Suprapubic skin (tissue), 4 donors: ENCODE results near the gene TP53BP2. TPM values are rescaled to one million over a fixed set of nuclear protein-coding genes. Genes with fewer than 3 reads are reported as not detected.

ENCODE experiments used
- DNase-seq, 2 donors: peaks; one replicate each; pipeline ENCODE4 v3.0.0-alpha.2; 2019; ENCODE audit warnings: low spot score in 2 of 2
- H3K27ac ChIP-seq: fragments of 200-600 bp; sonication (generic); one replicate; pipeline ENCODE4 v1.5.1; 2019
- H3K27me3 ChIP-seq: fragments of 200-600 bp; sonication (generic); one replicate; pipeline ENCODE4 v1.5.1; 2019
- H3K36me3 ChIP-seq: fragments of 200-600 bp; sonication (generic); one replicate; pipeline ENCODE4 v1.5.1; 2019
- H3K4me1 ChIP-seq: fragments of 200-600 bp; sonication (generic); one replicate; pipeline ENCODE4 v1.5.1; 2019
- H3K4me3 ChIP-seq: fragments of 200-600 bp; sonication (generic); one replicate; pipeline ENCODE4 v1.5.1; 2019; ENCODE audit warnings: mild to moderate bottlenecking
- H3K9me3 ChIP-seq: fragments of 200-600 bp; sonication (generic); one replicate; pipeline ENCODE4 v1.5.1; 2019
- EP300 ChIP-seq: sonication (generic); formaldehyde crosslinking; IDR thresholded peaks from one replicate; pipeline ENCODE4 v1.6.1; 2017; ENCODE audit warnings: antibody characterized with exemption
- POLR2A ChIP-seq, 2 donors: fragments of 450-650 bp; IDR thresholded peaks; one replicate each; pipeline ENCODE4 v1.6.1; 2017; ENCODE audit warnings: antibody characterized with exemption in 2 of 2, mild to moderate bottlenecking in 2 of 2, moderate library complexity in 2 of 2
- POLR2AphosphoS5 ChIP-seq, 3 donors: sonication (generic); formaldehyde crosslinking; IDR thresholded peaks; one replicate each; pipeline ENCODE4 v1.6.1; 2017; ENCODE audit warnings: antibody characterized with exemption in 3 of 3
- WGBS: methylation state at CpG from one replicate; pipeline ENCODE4 v1.1.5; 2018; 5-methylcytosine and 5-hydroxymethylcytosine counted together
- total RNA-seq, 4 donors: library from RNA; depleted of rRNA; stranded (reverse); fragments of >200 nt; gene quantifications; one replicate each; pipeline ENCODE4 v1.1.0, GENCODE V29; 2016
- TF ChIP-seq, protein P1 (sequence below), 2 donors: fragments of 200-600 bp in 1 of 2; fragments of 450-650 bp in 1 of 2; sonication (generic) in 1 of 2; IDR thresholded peaks; one replicate each; pipeline ENCODE4 v1.5.1; 2016 to 2019; ENCODE audit warnings: antibody characterized with exemption in 2 of 2, mild to moderate bottlenecking in 1 of 2, moderate library complexity in 1 of 2

TP53BP2 gene
- total RNA-seq, 4 donors from 2014 or later = 33.2 to 80.5 (median 55.8) TPM

DNA sequence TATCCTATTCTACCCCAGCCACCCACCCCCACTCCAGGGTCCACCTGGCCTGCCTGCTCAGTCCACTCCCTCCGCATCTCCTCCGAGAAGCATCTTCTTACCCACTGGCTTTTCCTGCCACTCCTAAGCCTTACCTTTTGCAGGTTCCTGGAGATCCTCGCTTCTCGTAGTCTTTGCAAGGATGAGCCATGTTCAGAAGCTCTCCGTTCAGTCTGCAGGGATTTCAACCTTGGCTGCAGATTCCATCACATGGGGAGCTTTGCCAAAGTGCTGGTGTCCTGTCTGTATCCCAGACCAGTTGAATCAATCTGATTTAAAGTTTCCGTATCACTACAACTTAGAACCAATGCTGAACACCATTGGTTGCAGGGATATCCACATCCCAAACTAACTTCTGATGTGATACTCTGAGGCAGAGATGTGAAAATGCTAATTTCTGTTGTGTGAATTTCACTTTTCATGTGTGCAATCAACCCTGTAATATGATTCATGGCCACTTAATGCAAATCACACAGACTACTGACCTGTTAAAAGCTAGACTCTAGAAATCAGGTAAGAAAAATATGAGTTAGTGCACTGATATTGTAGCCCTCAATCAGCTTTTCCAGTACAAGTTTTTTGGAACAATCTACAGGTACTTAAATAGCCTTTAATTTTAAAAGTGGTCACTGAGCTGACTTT is 71.5 kb downstream of the TP53BP2 start:
- TF ChIP-seq POLR2A (IDR thresholded peaks at IDR 0.05) (no peak), EP300 (no peak), POLR2AphosphoS5 (IDR thresholded peaks at IDR 0.05) (no peak)
- TF ChIP-seq, protein P1, sequence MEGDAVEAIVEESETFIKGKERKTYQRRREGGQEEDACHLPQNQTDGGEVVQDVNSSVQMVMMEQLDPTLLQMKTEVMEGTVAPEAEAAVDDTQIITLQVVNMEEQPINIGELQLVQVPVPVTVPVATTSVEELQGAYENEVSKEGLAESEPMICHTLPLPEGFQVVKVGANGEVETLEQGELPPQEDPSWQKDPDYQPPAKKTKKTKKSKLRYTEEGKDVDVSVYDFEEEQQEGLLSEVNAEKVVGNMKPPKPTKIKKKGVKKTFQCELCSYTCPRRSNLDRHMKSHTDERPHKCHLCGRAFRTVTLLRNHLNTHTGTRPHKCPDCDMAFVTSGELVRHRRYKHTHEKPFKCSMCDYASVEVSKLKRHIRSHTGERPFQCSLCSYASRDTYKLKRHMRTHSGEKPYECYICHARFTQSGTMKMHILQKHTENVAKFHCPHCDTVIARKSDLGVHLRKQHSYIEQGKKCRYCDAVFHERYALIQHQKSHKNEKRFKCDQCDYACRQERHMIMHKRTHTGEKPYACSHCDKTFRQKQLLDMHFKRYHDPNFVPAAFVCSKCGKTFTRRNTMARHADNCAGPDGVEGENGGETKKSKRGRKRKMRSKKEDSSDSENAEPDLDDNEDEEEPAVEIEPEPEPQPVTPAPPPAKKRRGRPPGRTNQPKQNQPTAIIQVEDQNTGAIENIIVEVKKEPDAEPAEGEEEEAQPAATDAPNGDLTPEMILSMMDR (IDR thresholded peaks at IDR 0.05) = no peak
- 90% methylated on average over 6 of the region's 6 CpGs for whole genome bisulfite sequencing
- DNase-seq = no peak
- no peak overlapping the region for H3K4me3 ChIP-seq
- no peaks in the 10 kb centered on the region for H3K9me3 ChIP-seq
- H3K27me3 ChIP-seq = no peaks in the 10 kb centered on the region
- H3K27ac ChIP-seq = no peak overlapping the region
- H3K4me1 ChIP-seq = peaks cover 19% of the 10 kb centered on the region
- H3K36me3 ChIP-seq = peaks cover 88% of the 10 kb centered on the region

DNA sequence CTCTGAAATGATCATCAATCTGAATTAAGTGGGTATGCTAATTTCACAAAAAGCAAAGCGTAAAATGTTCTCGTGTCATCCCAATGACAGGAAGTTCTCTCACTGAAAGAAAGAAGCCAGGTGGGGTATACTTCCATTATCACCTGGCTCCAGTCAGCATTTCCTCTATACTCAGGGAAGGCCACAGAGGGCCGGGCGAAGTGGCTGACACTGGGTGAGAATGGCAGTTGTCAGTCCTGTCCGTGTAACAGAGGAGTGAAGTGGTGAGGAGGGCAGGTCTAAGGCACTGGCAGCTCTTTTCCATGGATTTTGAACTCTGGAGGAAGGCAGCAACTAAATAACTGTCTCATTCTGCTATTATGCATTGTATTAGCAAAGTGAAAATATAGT is 73.0 kb downstream of the TP53BP2 start:
- Histone ChIP-seq H3K4me1 (peaks cover 19% of the 10 kb centered on the region), H3K27ac (peak overlapping the region; percentile 26), H3K36me3 (peaks cover 83% of the 10 kb centered on the region), H3K4me3 (no peak overlapping the region), H3K27me3 (no peaks in the 10 kb centered on the region), H3K9me3 (no peaks in the 10 kb centered on the region)
- TF ChIP-seq POLR2AphosphoS5 (IDR thresholded peaks at IDR 0.05) = no peak
- no peak for DNase-seq
- WGBS = 94% methylated on average over 5 of the region's 5 CpGs

DNA sequence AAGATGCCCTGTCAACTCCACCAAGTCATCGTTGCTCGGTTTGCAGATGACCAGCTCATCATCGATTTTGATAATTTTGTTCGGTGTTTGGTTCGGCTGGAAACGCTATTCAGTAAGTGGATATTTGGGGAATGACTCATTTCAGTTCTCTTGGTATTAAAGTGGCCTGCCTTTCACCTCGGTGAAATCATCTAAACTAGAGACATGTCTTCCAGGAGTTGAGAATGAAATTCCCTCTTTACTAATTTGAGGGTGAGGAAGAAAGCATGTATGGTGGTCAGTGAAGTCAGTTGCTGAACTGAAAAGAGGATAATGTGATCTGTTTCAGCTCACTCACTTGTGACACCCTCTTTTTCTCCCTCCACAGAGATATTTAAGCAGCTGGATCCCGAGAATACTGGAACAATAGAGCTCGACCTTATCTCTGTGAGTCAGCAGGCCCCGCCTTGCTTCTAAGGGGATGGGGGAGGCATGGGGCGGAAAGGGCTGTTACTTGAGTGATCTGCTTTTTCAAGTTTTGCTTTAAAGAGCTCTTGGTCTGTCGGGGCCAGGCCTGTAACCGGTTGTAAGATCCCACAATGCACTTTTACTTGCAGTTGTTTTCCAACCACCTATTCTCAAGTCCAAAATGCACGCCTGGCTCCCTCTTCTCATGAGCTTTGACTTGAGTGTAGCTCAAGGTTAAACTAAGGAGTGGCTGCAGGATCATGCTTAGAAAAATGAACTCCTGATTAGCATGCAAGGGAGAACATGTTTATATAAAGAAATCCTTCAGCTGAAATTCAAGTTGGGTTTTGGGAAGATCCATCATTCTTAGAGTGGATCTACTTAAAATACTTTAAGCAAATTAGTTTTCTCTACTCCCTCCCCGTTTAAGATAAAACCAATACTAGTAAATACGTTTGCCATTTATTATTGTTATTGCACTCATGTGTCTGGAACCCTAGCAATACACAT is 73.7 kb downstream of the TP53BP2 start:
- no peak overlapping the region for H3K4me3 ChIP-seq
- no peaks in the 10 kb centered on the region for H3K9me3 ChIP-seq
- H3K27me3 ChIP-seq = no peaks in the 10 kb centered on the region
- H3K36me3 ChIP-seq = peaks cover 77% of the 10 kb centered on the region
- H3K4me1 ChIP-seq = peaks cover 19% of the 10 kb centered on the region
- TF ChIP-seq POLR2AphosphoS5 (IDR thresholded peaks at IDR 0.05) = no peak
- no peak for TF ChIP-seq POLR2A (IDR thresholded peaks at IDR 0.05)
- TF ChIP-seq, protein P1 (IDR thresholded peaks at IDR 0.05) = no peak
- no peak for TF ChIP-seq EP300
- DNase-seq = no peak
- H3K27ac ChIP-seq = peak overlapping the region; percentile 26
- 52% methylated on average over 16 of the region's 16 CpGs for WGBS

DNA sequence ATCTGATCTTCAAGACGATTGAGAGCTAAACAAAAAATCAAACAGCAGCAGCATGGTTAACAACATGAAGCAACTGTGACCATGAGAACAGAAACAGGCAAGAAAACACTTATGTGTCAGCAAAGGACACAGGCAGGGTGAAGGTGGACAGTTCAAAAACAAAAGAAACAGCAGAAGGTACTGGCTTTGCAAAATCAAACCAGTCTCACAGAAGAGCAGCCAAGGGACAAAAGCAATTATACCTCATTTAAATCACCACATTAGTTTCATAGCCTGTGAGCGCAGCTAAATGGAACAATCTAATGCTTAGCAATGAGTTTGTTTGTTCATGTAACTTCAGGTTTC is 74.3 kb downstream of the TP53BP2 start:
- no peak for TF ChIP-seq EP300
- TF ChIP-seq, protein P1 (IDR thresholded peaks at IDR 0.05) = no peak
- no peak for TF ChIP-seq POLR2A (IDR thresholded peaks at IDR 0.05)
- no peak for TF ChIP-seq POLR2AphosphoS5 (IDR thresholded peaks at IDR 0.05)
- WGBS = 54% methylated on average over 2 of the region's 2 CpGs
- peaks cover 19% of the 10 kb centered on the region for H3K4me1 ChIP-seq
- H3K27ac ChIP-seq = peak overlapping the region; percentile 26
- no peak for DNase-seq
- no peaks in the 10 kb centered on the region for H3K27me3 ChIP-seq
- no peaks in the 10 kb centered on the region for H3K9me3 ChIP-seq
- H3K36me3 ChIP-seq = peaks cover 73% of the 10 kb centered on the region
- no peak overlapping the region for H3K4me3 ChIP-seq

DNA sequence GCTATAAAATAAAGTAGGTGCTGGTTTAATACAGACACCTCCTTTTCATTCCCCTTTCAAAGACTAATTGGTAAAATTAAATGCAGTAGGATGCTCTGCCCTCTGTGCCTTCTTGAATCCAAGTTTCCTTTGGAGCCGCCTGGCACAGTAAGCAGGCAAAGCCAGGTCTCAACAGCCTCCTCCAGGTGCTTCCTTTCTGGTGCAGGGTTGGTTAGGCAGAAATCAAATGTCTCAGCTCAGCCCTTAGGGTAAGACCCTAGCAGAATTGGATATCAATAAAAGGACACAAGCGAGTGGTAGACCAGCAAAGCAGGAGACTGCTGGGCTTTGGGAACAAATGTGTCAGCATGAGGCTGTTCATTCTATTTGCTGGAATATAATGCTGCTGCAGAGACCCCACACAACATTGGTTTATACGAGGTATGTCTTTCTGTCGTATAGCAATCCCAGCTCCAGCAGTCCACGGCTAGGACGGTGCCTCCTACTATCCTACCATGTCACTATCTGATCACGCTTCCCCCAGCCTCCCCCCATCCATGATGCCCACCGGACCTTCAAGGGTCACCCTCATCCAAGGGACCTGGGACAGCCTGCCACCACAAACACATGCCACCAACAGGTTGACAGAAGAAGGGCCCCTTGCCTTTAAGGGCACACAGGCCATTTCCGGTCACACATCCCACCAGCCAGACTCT is 75.0 kb downstream of the TP53BP2 start:
- 96% methylated on average over 9 of the region's 9 CpGs for WGBS

More for the DNA sequence above, 75.0 kb downstream of the TP53BP2 start:
- H3K27me3 ChIP-seq = no peaks in the 10 kb centered on the region
- TF ChIP-seq EP300 (no peak), POLR2AphosphoS5 (IDR thresholded peaks at IDR 0.05) (no peak), POLR2A (IDR thresholded peaks at IDR 0.05) (no peak)
- TF ChIP-seq, protein P1 (IDR thresholded peaks at IDR 0.05) = no peak
- H3K27ac ChIP-seq = peak overlapping the region; percentile 26
- no peak for DNase-seq
- peaks cover 72% of the 10 kb centered on the region for H3K36me3 ChIP-seq
- no peak overlapping the region for H3K4me3 ChIP-seq
- no peaks in the 10 kb centered on the region for H3K9me3 ChIP-seq
- peaks cover 19% of the 10 kb centered on the region for H3K4me1 ChIP-seq
